ENCODE data around the gene ABHD16B. TPM values are rescaled to one million over a fixed set of nuclear protein-coding genes. Genes with fewer than 3 reads are reported as not detected.

ABHD16B gene
- total and polyA plus RNA-seq, 2 of the 13 experiments (the other 11 are each of a cell fraction or from before 2014, with no cell fraction given) = not detected

DNA sequence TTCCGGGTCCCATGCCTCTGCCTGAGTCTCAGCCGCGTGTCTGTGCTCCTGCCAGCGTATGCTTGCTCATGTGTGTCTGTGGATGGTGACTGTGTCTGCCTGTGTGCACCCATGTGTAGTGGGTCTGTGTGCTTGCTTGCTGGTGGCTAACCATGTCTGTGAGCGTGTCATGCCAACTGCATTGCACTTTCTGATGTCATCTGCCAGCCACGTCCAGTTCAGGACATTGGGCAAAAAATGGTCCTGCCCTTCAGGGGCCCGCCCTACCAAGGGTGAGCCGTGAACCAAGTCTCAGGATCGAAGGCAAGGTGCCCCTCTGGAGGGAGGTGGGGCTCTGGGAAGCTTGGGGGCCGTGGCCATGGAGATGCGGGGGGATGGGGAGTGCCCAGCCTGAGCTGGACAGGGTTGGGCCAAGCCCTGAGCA, 20.9 kb upstream of the ABHD16B start (continued):
- TF ChIP-seq, protein P1, sequence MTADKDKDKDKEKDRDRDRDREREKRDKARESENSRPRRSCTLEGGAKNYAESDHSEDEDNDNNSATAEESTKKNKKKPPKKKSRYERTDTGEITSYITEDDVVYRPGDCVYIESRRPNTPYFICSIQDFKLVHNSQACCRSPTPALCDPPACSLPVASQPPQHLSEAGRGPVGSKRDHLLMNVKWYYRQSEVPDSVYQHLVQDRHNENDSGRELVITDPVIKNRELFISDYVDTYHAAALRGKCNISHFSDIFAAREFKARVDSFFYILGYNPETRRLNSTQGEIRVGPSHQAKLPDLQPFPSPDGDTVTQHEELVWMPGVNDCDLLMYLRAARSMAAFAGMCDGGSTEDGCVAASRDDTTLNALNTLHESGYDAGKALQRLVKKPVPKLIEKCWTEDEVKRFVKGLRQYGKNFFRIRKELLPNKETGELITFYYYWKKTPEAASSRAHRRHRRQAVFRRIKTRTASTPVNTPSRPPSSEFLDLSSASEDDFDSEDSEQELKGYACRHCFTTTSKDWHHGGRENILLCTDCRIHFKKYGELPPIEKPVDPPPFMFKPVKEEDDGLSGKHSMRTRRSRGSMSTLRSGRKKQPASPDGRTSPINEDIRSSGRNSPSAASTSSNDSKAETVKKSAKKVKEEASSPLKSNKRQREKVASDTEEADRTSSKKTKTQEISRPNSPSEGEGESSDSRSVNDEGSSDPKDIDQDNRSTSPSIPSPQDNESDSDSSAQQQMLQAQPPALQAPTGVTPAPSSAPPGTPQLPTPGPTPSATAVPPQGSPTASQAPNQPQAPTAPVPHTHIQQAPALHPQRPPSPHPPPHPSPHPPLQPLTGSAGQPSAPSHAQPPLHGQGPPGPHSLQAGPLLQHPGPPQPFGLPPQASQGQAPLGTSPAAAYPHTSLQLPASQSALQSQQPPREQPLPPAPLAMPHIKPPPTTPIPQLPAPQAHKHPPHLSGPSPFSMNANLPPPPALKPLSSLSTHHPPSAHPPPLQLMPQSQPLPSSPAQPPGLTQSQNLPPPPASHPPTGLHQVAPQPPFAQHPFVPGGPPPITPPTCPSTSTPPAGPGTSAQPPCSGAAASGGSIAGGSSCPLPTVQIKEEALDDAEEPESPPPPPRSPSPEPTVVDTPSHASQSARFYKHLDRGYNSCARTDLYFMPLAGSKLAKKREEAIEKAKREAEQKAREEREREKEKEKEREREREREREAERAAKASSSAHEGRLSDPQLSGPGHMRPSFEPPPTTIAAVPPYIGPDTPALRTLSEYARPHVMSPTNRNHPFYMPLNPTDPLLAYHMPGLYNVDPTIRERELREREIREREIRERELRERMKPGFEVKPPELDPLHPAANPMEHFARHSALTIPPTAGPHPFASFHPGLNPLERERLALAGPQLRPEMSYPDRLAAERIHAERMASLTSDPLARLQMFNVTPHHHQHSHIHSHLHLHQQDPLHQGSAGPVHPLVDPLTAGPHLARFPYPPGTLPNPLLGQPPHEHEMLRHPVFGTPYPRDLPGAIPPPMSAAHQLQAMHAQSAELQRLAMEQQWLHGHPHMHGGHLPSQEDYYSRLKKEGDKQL (CRISPR knock-in tag; IDR thresholded peaks at IDR 0.05; ENCODE audit: low read depth) = no peak
- no peak for TF ChIP-seq ZNF160 (CRISPR knock-in tag; IDR thresholded peaks at IDR 0.05)
- TF ChIP-seq ZNF224 (CRISPR knock-in tag; IDR thresholded peaks at IDR 0.05) = no peak
- TF ChIP-seq ZNF33B (CRISPR knock-in tag; IDR thresholded peaks at IDR 0.05) = no peak
- TF ChIP-seq ELF4 (CRISPR knock-in tag; IDR thresholded peaks at IDR 0.05; ENCODE audit: borderline replicate concordance) = no peak
- no peak for TF ChIP-seq BRD4 (CRISPR knock-in tag; IDR thresholded peaks at IDR 0.05)
- TF ChIP-seq, protein P2, sequence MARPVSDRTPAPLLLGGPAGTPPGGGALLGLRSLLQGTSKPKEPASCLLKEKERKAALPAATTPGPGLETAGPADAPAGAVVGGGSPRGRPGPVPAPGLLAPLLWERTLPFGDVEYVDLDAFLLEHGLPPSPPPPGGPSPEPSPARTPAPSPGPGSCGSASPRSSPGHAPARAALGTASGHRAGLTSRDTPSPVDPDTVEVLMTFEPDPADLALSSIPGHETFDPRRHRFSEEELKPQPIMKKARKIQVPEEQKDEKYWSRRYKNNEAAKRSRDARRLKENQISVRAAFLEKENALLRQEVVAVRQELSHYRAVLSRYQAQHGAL (CRISPR knock-in tag; IDR thresholded peaks at IDR 0.05; ENCODE audit: not compliant biosample characterization) = no peak
- TF ChIP-seq, protein P3, sequence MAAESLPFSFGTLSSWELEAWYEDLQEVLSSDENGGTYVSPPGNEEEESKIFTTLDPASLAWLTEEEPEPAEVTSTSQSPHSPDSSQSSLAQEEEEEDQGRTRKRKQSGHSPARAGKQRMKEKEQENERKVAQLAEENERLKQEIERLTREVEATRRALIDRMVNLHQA (CRISPR knock-in tag; IDR thresholded peaks at IDR 0.05) = no peak
- TF ChIP-seq NFIC (IDR thresholded peaks at IDR 0.05; ENCODE audit: low read length) = no peak
- TF ChIP-seq DNMT1 (CRISPR knock-in tag; IDR thresholded peaks at IDR 0.05) = peak; percentile 88
- TF ChIP-seq ZNF367 (CRISPR knock-in tag; IDR thresholded peaks at IDR 0.05; ENCODE audit: borderline replicate concordance) = no peak

All from HepG2 (cell line).